Measurements from ENCODE around the gene TANC2. TPM values are rescaled to one million over a fixed set of nuclear protein-coding genes. Genes with fewer than 3 reads are reported as not detected.
A peak's percentile ranks its signal among the peaks of the same experiment; 100 is the strongest.
"Not testable (repeated sequence)": the region's sequence is repeated elsewhere in the genome, so short reads cannot be mapped to it uniquely, and the experiment has no call there.

TANC2 gene
- total RNA-seq, 1 donor from 2014 or later: 66.9 TPM

DNA sequence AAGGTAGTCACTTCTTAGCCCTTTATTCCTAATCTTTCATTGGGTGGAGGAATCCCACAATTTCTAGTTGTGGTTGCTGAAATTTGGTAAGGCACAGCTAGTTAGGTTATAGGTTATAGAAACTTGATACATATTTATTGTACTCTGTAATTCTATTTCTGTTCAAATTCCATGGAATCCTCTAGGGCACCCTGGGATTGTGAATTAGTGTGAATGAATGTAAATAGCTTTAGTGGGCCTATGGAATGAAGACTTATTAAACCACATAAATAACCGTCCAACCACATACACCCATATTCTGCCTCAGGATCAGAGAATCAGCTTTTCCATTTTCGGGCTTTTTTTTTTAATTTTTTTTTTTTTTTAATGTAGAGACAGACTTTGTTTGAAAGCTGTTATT is 9.2 kb downstream of the TANC2 start:
- Histone ChIP-seq H3K27me3 (ENCODE audit: insufficient read depth, low read length) (no peaks in the 10 kb centered on the region), H3K79me2 (ENCODE audit: insufficient read depth, low read length) (peaks cover 100% of the 10 kb centered on the region), H3K9me3 (ENCODE audit: insufficient read depth, low read depth, low read length) (no peaks in the 10 kb centered on the region), H3K9ac (ENCODE audit: low read length) (no peak overlapping the region), H3K36me3 (ENCODE audit: insufficient read depth, low read length) (no peaks in the 10 kb centered on the region), H2AFZ (ENCODE audit: low read depth, low read length) (no peak overlapping the region), H3K27ac (ENCODE audit: low read depth, low read length) (no peak overlapping the region), H3K4me3 (ENCODE audit: insufficient read depth, low read depth, low read length) (no peak overlapping the region), H3K4me2 (ENCODE audit: low read length) (no peak overlapping the region), H4K20me1 (ENCODE audit: insufficient read depth, low read length) (peaks cover 60% of the 10 kb centered on the region), H3K4me1 (ENCODE audit: insufficient read depth, low read length) (no peaks in the 10 kb centered on the region)
- no peaks in the 10 kb centered on the region for H3K27me3 Mint-ChIP-seq (ENCODE audit: low read depth, unreplicated experiment)
- no peak overlapping the region for H3K27ac Mint-ChIP-seq (ENCODE audit: unreplicated experiment)
- FAIRE-seq (no peak), DNase-seq (ENCODE audit: low read depth) (peak; percentile 47)
- no peak overlapping the region for H3K4me3 Mint-ChIP-seq (ENCODE audit: unreplicated experiment)
- TF ChIP-seq, protein P1, sequence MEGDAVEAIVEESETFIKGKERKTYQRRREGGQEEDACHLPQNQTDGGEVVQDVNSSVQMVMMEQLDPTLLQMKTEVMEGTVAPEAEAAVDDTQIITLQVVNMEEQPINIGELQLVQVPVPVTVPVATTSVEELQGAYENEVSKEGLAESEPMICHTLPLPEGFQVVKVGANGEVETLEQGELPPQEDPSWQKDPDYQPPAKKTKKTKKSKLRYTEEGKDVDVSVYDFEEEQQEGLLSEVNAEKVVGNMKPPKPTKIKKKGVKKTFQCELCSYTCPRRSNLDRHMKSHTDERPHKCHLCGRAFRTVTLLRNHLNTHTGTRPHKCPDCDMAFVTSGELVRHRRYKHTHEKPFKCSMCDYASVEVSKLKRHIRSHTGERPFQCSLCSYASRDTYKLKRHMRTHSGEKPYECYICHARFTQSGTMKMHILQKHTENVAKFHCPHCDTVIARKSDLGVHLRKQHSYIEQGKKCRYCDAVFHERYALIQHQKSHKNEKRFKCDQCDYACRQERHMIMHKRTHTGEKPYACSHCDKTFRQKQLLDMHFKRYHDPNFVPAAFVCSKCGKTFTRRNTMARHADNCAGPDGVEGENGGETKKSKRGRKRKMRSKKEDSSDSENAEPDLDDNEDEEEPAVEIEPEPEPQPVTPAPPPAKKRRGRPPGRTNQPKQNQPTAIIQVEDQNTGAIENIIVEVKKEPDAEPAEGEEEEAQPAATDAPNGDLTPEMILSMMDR (IDR thresholded peaks at IDR 0.05; ENCODE audit: insufficient read depth, low read depth, low read length): no peak
- no peak for TF ChIP-seq EZH2 (IDR thresholded peaks at IDR 0.05; ENCODE audit: insufficient read depth, low read length)
- peaks cover 7% of the 10 kb centered on the region for H3K4me1 Mint-ChIP-seq (ENCODE audit: low read depth, unreplicated experiment)
- H3K9me3 Mint-ChIP-seq (ENCODE audit: unreplicated experiment): peaks cover 2% of the 10 kb centered on the region
- H3K36me3 Mint-ChIP-seq (ENCODE audit: low read depth, unreplicated experiment): peaks cover 9% of the 10 kb centered on the region

DNA sequence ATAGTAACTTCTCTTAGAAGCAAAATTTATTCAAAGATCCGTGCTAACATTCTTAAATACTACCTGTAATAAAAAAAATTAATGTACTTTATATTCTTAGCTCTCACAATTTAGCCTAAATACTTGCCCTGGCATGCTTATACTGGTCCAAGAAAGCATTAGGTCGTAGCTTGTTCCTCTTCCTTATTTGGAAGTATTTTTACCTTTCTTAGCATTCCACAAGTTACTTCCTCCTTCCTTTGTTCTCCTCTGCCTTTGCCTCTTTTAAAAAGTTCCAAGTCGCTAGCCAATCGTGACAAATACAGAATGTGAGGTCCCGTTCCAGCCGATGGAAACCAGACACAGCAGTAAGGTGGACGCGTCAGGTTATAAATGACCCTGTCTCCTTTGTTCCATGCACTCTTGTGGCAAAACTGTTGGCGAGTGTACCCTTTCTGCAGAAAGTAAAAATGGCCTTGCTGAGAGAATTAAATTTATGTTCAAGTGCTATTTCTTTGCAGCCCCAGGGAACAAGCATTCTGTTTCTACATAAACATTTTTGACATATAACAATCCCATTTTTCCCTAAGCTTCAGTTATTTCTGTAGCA is 10.7 kb downstream of the TANC2 start:
- H3K4me2 ChIP-seq (ENCODE audit: low read length); H3K9me3 ChIP-seq (ENCODE audit: insufficient read depth, low read depth, low read length); H3K36me3 Mint-ChIP-seq (ENCODE audit: low read depth, unreplicated experiment); H3K4me1 Mint-ChIP-seq (ENCODE audit: low read depth, unreplicated experiment); H3K27ac ChIP-seq (ENCODE audit: low read depth, low read length); H3K36me3 ChIP-seq (ENCODE audit: insufficient read depth, low read length); H3K9ac ChIP-seq (ENCODE audit: low read length); DNase-seq (ENCODE audit: low read depth); H3K27me3 ChIP-seq (ENCODE audit: insufficient read depth, low read length); H3K4me1 ChIP-seq (ENCODE audit: insufficient read depth, low read length); H3K4me3 ChIP-seq (ENCODE audit: insufficient read depth, low read depth, low read length); FAIRE-seq; H2AFZ ChIP-seq (ENCODE audit: low read depth, low read length); H3K27me3 Mint-ChIP-seq (ENCODE audit: low read depth, unreplicated experiment); H3K9me3 Mint-ChIP-seq (ENCODE audit: unreplicated experiment): not testable (repeated sequence)
- Mint-ChIP-seq H3K27ac (ENCODE audit: unreplicated experiment) (peak overlapping the region; percentile 82), H3K4me3 (ENCODE audit: unreplicated experiment) (peak overlapping the region; percentile 74)
- H4K20me1 ChIP-seq (ENCODE audit: insufficient read depth, low read length): peaks cover 61% of the 10 kb centered on the region
- peaks cover 100% of the 10 kb centered on the region for H3K79me2 ChIP-seq (ENCODE audit: insufficient read depth, low read length)

DNA sequence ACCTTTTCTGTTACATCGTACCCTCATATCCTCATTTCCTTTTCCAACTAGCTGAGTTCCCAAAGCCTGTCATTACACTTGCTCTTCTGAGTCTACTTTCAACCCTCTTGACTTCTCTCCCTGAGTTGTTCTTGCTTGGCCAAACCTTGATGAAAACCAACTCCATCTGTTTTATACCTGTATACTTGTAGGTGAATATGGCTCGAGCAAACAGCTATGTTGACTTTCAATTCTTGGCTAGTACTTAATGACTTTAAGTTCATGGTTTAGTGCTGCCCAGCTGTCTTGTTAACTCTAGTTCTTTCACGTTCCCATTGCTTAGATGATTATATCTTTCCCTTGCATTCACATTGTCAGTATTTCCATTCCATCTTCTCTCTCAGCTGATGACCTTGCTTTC is 14.8 kb downstream of the TANC2 start:
- H3K9me3 ChIP-seq (ENCODE audit: insufficient read depth, low read depth, low read length): no peaks in the 10 kb centered on the region
- Mint-ChIP-seq H3K27me3 (ENCODE audit: low read depth, unreplicated experiment) (no peaks in the 10 kb centered on the region), H3K9me3 (ENCODE audit: unreplicated experiment) (peaks cover 4% of the 10 kb centered on the region), H3K4me1 (ENCODE audit: low read depth, unreplicated experiment) (no peaks in the 10 kb centered on the region), H3K4me3 (ENCODE audit: unreplicated experiment) (no peak overlapping the region), H3K27ac (ENCODE audit: unreplicated experiment) (no peak overlapping the region), H3K36me3 (ENCODE audit: low read depth, unreplicated experiment) (peaks cover 4% of the 10 kb centered on the region)
- DNase-seq (ENCODE audit: low read depth) (no peak), FAIRE-seq (no peak)
- peaks cover 100% of the 10 kb centered on the region for H3K79me2 ChIP-seq (ENCODE audit: insufficient read depth, low read length)
- no peaks in the 10 kb centered on the region for H3K27me3 ChIP-seq (ENCODE audit: insufficient read depth, low read length)
- TF ChIP-seq, protein P1 (IDR thresholded peaks at IDR 0.05; ENCODE audit: insufficient read depth, low read depth, low read length): no peak
- TF ChIP-seq EZH2 (IDR thresholded peaks at IDR 0.05; ENCODE audit: insufficient read depth, low read length): no peak
- H3K4me2 ChIP-seq (ENCODE audit: low read length): no peak overlapping the region
- peaks cover 5% of the 10 kb centered on the region for H3K4me1 ChIP-seq (ENCODE audit: insufficient read depth, low read length)
- no peak overlapping the region for H2AFZ ChIP-seq (ENCODE audit: low read depth, low read length)
- H4K20me1 ChIP-seq (ENCODE audit: insufficient read depth, low read length): peaks cover 72% of the 10 kb centered on the region
- no peak overlapping the region for H3K4me3 ChIP-seq (ENCODE audit: insufficient read depth, low read depth, low read length)
- no peaks in the 10 kb centered on the region for H3K36me3 ChIP-seq (ENCODE audit: insufficient read depth, low read length)
- no peak overlapping the region for H3K27ac ChIP-seq (ENCODE audit: low read depth, low read length)
- H3K9ac ChIP-seq (ENCODE audit: low read length): no peak overlapping the region
